MM.1S (cell line): Measurements from ENCODE around the gene PTPRE.

Experiments used
- DNase-seq: peaks from one replicate; pipeline ENCODE4 v3.0.0-alpha.2; 2015
- H2AFZ ChIP-seq: fragments of 300-600 bp; sonication (generic); 2 replicates; pipeline ENCODE4 v1.6.0; 2016; ENCODE audit warnings: antibody characterized with exemption, low read length
- H3F3A ChIP-seq: fragments of 300-600 bp; sonication (generic); 2 replicates; pipeline ENCODE4 v1.6.1; 2016; ENCODE audit warnings: mild to moderate bottlenecking, antibody characterized with exemption, low read length, moderate library complexity, mixed read lengths; ENCODE audit not compliant: insufficient read depth
- H3K27ac ChIP-seq: fragments of 300-600 bp; sonication (generic); 2 replicates; pipeline ENCODE4 v1.5.1; 2016; ENCODE audit warnings: mild to moderate bottlenecking, low read length
- H3K27me3 ChIP-seq: fragments of 300-600 bp; sonication (generic); replicated peaks from 2 replicates; pipeline ENCODE4 v1.6.0; 2016; ENCODE audit warnings: low read length; ENCODE audit not compliant: insufficient read depth
- H3K36me3 ChIP-seq: fragments of 300-600 bp; sonication (generic); replicated peaks from 2 replicates; pipeline ENCODE4 v1.6.1; 2016; ENCODE audit warnings: mild to moderate bottlenecking, low read length, mixed read lengths; ENCODE audit not compliant: insufficient read depth
- H3K4me1 ChIP-seq: fragments of 300-600 bp; sonication (generic); 2 replicates; pipeline ENCODE4 v1.6.1; 2016; ENCODE audit warnings: low read length, mixed read lengths
- H3K4me2 ChIP-seq: fragments of 300-600 bp; sonication (generic); 2 replicates; pipeline ENCODE4 v1.6.0; 2016; ENCODE audit warnings: low read depth, low read length
- H3K4me3 ChIP-seq: fragments of 300-600 bp; sonication (generic); 2 replicates; pipeline ENCODE4 v1.5.1; 2016; ENCODE audit warnings: low read length, mixed read lengths
- H3K79me2 ChIP-seq: fragments of 300-600 bp; sonication (generic); 2 replicates; pipeline ENCODE4 v1.6.1; 2016; ENCODE audit warnings: mixed run types, low read length, mixed read lengths
- H3K9ac ChIP-seq: fragments of 300-600 bp; sonication (generic); 2 replicates; pipeline ENCODE4 v1.6.1; 2016; ENCODE audit warnings: low read length, mixed read lengths
- H3K9me2 ChIP-seq: fragments of 300-600 bp; sonication (generic); replicated peaks from 2 replicates; pipeline ENCODE4 v1.6.1; 2016; ENCODE audit warnings: mild to moderate bottlenecking, low read length, mixed read lengths; ENCODE audit not compliant: insufficient read depth
- H3K9me3 ChIP-seq: fragments of 300-600 bp; sonication (generic); replicated peaks from 2 replicates; pipeline ENCODE4 v1.6.1; 2016; ENCODE audit warnings: mild to moderate bottlenecking, low read length, mixed read lengths; ENCODE audit not compliant: insufficient read depth
- H4K20me1 ChIP-seq: fragments of 300-600 bp; sonication (generic); 2 replicates; pipeline ENCODE4 v1.6.1; 2016; ENCODE audit warnings: mild to moderate bottlenecking, low read length, moderate library complexity, mixed read lengths; ENCODE audit not compliant: insufficient read depth
- EZH2 ChIP-seq: fragments of 300-600 bp; sonication (generic); optimal IDR thresholded peaks from 2 replicates; pipeline ENCODE3; 2017; ENCODE audit warnings: low read depth, mild to moderate bottlenecking, antibody characterized with exemption, low read length, mixed read lengths
- EZH2phosphoT487 ChIP-seq: fragments of 300-600 bp; sonication (generic); IDR thresholded peaks from 2 replicates; pipeline ENCODE4 v1.6.1; 2018; ENCODE audit warnings: antibody characterized with exemption, low read length
- TF ChIP-seq, protein P1 (sequence below): fragments of 300-600 bp; sonication (generic); IDR thresholded peaks from 2 replicates; pipeline ENCODE4 v1.5.1; 2016; ENCODE audit warnings: antibody characterized with exemption, low read length, mixed read lengths

The PTPRE gene

GRCh38 chr10:127982601-127983000 is 75.7 kb downstream of the PTPRE start:
- Histone ChIP-seq H3F3A (no peaks in the 10 kb centered on the region), H3K27me3 (no peaks in the 10 kb centered on the region), H3K4me1 (no peaks in the 10 kb centered on the region), H3K4me2 (no peak overlapping the region), H2AFZ (no peak overlapping the region), H3K36me3 (no peaks in the 10 kb centered on the region), H3K9me3 (no peaks in the 10 kb centered on the region), H3K9ac (no peak overlapping the region), H4K20me1 (no peaks in the 10 kb centered on the region), H3K27ac (no peak overlapping the region), H3K79me2 (no peaks in the 10 kb centered on the region), H3K9me2 (no peaks in the 10 kb centered on the region), H3K4me3 (no peak overlapping the region)
- no peak for TF ChIP-seq EZH2phosphoT487
- TF ChIP-seq, protein P1, sequence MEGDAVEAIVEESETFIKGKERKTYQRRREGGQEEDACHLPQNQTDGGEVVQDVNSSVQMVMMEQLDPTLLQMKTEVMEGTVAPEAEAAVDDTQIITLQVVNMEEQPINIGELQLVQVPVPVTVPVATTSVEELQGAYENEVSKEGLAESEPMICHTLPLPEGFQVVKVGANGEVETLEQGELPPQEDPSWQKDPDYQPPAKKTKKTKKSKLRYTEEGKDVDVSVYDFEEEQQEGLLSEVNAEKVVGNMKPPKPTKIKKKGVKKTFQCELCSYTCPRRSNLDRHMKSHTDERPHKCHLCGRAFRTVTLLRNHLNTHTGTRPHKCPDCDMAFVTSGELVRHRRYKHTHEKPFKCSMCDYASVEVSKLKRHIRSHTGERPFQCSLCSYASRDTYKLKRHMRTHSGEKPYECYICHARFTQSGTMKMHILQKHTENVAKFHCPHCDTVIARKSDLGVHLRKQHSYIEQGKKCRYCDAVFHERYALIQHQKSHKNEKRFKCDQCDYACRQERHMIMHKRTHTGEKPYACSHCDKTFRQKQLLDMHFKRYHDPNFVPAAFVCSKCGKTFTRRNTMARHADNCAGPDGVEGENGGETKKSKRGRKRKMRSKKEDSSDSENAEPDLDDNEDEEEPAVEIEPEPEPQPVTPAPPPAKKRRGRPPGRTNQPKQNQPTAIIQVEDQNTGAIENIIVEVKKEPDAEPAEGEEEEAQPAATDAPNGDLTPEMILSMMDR: no peak
- no peak for TF ChIP-seq EZH2
- no peak for DNase-seq

DNA sequence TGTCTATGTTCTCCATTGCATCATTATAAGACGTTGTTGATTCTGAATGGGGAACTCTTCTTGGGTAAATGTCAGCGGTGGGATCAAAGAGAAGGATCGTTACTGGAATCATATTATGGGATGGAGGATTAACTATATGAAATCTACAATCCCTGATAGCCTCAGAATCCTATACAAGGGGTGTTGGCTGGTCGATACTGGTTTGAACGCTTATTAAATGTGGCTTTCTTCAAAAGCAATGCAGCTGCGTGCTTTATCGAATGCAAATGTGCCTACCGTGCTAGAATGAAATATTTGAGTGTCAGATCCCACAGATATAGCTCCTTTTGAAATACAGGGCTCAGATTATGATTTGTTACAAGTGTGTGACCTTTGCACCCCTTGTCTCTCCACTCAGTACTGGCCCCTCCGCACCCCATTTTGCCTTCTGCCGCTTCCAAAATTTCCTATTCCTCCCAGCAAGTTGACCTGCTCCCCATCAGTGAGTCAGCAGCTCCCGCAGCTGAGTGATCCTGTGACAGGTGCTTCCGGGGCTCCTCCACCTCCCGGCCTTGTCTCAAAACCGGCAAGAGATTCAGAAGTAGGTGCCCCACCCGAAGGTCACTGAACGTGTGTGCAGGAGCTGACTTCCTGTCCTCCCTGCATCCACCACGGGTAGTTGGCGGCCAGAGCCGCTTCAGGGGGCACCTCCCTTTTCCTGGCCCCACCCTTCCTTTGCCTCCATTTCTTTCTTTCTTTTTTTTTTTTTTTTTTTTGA is 76.6 kb downstream of the PTPRE start:
- no peak overlapping the region for H3K4me2 ChIP-seq

DNA sequence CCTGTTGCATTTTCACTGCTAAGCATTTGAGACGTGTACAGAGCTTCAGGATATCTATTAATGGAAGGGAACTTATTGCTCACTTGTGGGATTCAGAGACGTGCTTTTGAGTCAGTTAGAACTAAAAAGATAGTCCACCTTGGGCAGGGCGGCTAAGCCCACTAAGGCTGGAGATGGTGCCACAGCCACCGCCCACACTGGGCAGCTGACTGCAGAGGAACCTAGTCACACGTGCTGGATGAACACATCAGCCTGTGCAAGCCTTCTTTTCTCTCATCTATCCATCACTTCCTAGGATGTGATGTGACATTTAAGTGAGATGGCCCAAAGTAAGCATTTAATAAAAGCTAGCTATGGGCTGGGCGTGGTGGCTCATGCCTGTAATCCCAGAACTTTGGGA is 78.0 kb downstream of the PTPRE start:
- no peaks in the 10 kb centered on the region for H3K79me2 ChIP-seq
- no peaks in the 10 kb centered on the region for H4K20me1 ChIP-seq
- no peaks in the 10 kb centered on the region for H3K9me2 ChIP-seq
- H3K4me3 ChIP-seq: no peak overlapping the region
- H2AFZ ChIP-seq: no peak overlapping the region
- no peak overlapping the region for H3K9ac ChIP-seq
- H3K4me2 ChIP-seq: no peak overlapping the region
- no peak overlapping the region for H3K27ac ChIP-seq
- no peaks in the 10 kb centered on the region for H3K9me3 ChIP-seq
- H3K36me3 ChIP-seq: no peaks in the 10 kb centered on the region
- H3K27me3 ChIP-seq: no peaks in the 10 kb centered on the region
- no peaks in the 10 kb centered on the region for H3F3A ChIP-seq
- DNase-seq: no peak
- TF ChIP-seq EZH2: no peak
- TF ChIP-seq EZH2phosphoT487: no peak
- TF ChIP-seq, protein P1: no peak
- no peaks in the 10 kb centered on the region for H3K4me1 ChIP-seq

More for the DNA sequence above, 76.6 kb downstream of the PTPRE start:
- Histone ChIP-seq H3K4me3 (no peak overlapping the region), H2AFZ (no peak overlapping the region), H4K20me1 (no peaks in the 10 kb centered on the region), H3K27ac (no peak overlapping the region), H3K9me2 (no peaks in the 10 kb centered on the region), H3K36me3 (no peaks in the 10 kb centered on the region), H3K27me3 (no peaks in the 10 kb centered on the region), H3K79me2 (no peaks in the 10 kb centered on the region), H3K9ac (no peak overlapping the region), H3K9me3 (no peaks in the 10 kb centered on the region), H3F3A (no peaks in the 10 kb centered on the region), H3K4me1 (no peaks in the 10 kb centered on the region)
- no peak for DNase-seq
- TF ChIP-seq EZH2phosphoT487: no peak
- TF ChIP-seq, protein P1: no peak
- TF ChIP-seq EZH2: no peak
